Embryonic facial prominence (tissue), 1 donor: ENCODE data around the gene BUD31.
"Not testable (repeated sequence)": the region's sequence is repeated elsewhere in the genome, so short reads cannot be mapped to it uniquely, and the experiment has no call there.

ENCODE experiments used
- DNase-seq: peaks from one replicate; pipeline ENCODE4 v3.0.0-alpha.2; 2016; ENCODE audit errors: extremely low spot score

BUD31 gene

DNA sequence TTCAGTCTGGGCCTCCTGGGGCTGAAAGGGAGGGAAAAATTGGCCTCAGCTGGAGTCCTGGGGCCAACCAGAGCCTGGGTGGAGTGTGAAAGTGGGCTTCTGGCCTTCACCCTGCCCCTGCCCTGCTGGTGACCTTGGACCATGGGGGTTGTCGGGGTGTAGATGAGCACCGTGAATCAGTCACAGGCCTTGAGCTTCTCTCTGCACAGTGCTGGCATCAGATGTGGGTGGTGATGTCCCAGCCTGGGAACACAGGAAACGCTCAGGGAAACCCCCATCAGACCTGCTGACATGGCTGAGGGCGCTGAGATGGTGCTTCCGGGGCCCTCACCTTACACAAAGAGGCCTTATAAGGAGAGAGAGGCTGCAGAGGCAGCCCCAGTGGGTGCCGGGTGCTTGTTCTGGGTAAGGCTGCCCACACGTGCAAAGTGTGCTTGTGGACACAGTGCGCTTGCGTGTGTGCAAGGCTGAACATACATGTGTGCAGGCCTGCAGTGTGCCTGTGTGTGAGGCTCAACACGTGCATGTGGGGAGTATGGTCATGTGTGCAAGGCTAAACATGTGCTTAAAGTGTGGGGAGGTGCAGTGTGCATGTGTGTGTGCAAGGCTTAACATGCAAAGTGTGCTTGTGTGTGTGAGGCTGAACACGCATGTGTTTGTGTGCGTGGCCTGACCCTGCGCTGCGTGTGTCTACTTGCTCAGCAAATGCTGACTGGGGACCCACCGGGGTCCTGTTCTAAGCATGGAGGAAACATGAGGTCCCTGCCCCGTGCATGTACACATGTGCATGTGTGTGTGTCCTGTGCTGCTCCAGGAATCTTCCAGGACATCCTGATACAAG lies 27.7 kb upstream of the BUD31 start:
- no peak for DNase-seq

DNA sequence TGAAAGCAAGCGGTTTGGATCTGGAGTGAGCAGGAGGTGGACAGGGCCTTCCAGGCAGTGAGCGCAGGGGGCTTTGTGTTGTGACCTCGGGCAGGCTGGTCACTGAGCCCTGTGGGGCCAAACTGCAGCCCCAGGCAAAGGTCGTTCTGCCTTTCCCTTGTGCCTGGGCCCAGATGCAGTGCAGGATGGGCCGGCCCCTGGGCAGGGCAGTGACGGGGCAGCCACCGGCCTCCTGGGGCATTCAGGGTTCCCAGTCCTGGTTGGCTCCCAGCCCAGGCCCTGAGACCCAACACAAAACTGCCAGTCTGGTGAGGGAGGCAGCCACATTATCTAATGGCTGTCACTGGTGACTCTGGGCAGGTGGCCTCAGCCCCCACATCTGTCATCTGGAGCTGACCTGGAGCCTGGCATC lies 27.1 kb upstream of the BUD31 start:
- no peak for DNase-seq

- no peak for DNase-seq
Observed at GRCh38 chr7:99383203-99383602, 25.6 kb upstream of the BUD31 start.

DNA sequence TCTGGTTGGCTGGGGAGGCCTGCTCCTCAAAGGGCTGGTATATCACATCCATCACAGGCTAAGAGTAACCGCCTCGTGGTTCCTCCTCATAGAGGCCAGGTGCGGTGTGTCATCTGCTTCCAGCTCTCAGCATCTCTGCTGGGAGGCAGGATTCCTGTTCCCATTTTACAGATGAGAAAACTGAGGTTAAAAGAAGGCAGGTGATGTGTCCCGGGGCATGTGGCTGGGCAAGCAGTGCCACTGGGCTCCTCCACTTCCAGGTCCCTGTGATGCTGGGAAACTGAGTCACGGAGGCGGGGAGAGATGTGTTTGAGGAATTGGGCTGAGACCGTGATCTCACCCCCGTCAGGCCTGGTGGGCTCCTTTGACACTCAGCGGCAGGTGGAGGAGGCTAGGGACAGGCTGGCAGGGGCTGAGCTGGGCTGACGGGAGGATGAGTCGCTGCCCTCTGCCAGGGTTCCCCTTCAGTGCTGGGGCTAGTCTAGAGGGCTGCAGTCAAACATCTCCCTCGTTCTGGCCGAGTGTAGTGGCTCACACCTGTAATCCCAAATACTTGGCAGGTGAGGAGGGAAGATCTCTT lies 24.9 kb upstream of the BUD31 start:
- no peak for DNase-seq

GRCh38 chr7:99384523-99384922 lies 24.2 kb upstream of the BUD31 start:
- no peak for DNase-seq

DNA sequence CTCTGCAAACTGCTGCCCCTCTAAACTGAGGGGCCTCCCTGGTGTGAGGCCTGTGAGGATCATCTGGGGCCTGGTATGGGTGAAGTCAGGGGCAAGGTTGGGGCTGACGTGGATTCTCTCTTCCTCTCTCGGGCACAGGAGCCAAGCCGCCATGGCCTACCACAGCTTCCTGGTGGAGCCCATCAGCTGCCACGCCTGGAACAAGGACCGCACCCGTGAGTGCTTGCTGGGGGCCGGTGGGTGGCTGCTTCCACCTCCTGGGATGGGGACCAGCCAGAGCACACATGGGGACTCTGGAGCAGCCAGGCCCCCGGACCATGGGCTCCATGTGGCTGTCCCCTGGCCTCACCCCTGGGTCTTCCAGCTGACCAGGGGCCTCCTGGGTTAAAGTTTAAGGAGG lies 23.2 kb upstream of the BUD31 start:
- no peak for DNase-seq

- no peak for DNase-seq
Observed at GRCh38 chr7:99386584-99387238, 22.1 kb upstream of the BUD31 start.

- not testable (repeated sequence) for DNase-seq
Observed at GRCh38 chr7:99387239-99387635, 21.5 kb upstream of the BUD31 start.

DNA sequence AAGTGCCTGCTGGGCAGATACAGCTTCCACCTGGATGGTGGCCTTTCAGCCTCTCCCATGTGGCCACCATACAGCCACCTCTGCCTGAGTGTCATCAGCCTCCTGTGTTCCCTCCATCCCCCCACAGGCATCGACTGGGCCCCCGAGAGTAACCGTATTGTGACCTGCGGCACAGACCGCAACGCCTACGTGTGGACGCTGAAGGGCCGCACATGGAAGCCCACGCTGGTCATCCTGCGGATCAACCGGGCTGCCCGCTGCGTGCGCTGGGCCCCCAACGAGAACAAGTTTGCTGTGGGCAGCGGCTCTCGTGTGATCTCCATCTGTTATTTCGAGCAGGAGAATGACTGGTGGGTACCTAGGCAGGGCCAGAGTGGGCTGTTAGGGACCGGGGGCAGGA lies 20.9 kb upstream of the BUD31 start:
- DNase-seq: no peak

DNA sequence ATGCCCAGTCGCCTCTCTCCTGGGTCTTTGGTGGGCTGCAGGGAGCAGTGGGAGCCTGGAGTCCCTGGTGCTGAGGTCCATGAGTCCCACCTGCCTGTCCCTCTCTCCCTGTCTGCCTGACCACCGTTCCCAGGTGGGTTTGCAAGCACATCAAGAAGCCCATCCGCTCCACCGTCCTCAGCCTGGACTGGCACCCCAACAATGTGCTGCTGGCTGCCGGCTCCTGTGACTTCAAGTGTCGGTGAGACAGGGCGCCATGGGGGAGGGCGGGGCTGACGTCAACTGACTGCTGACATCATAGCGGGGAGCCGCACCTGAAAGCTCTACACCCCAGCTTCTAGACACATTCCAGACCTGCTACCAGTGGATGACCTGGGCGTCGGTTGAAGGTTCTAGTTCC lies 19.0 kb upstream of the BUD31 start:
- no peak for DNase-seq

DNA sequence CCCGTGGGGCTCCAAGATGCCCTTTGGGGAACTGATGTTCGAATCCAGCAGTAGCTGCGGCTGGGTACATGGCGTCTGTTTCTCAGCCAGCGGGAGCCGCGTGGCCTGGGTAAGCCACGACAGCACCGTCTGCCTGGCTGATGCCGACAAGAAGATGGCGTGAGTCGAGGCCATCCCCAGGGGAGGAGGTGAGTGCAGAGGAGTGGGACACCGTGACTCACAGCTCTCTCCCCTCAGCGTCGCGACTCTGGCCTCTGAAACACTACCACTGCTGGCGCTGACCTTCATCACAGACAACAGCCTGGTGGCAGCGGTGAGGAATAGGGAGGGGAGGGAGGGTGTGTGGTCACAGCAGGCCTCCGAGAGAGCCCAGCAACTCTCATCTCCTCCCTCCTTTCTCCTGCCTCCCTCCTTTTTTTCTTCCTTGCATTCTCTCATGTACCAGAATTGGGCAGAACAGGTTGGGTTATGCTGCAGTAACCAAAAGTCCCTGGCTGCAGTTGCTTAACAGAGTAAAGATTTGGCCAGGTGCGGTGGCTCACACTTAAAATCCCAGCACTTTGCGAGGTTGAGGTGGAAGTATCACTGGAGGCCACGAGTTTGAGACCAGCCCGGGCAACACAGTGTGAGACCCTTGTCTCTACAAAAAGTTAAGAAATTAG lies 17.7 kb upstream of the BUD31 start:
- DNase-seq: no peak

GRCh38 chr7:99392046-99392445 lies 16.7 kb upstream of the BUD31 start:
- no peak for DNase-seq

DNA sequence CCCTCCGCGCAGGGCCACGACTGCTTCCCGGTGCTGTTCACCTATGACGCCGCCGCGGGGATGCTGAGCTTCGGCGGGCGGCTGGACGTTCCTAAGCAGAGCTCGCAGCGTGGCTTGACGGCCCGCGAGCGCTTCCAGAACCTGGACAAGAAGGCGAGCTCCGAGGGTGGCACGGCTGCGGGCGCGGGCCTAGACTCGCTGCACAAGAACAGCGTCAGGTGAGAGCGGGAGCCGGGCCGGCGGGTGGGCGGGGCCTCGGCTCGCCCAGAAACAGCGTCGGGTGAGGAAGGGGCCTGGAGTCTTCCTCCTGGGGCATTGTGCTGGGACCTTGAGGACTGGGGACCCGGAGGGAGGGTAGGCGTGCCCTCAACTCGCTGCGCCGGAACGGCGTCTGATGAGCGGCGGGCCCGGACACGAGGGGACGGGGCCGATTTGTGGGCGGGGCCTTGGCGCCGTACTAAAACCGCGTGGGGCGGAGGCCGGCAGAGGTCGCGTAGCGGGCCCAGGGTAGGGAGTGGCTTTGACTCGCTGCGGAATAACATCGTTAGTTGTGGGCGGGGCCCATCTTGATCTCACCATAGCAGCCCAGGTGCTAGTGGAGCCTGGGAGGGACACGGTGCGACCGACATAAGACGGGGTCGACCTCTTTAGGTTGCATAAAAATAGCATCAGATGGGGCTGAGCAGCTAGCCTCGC lies 16.0 kb upstream of the BUD31 start:
- DNase-seq: no peak

DNA sequence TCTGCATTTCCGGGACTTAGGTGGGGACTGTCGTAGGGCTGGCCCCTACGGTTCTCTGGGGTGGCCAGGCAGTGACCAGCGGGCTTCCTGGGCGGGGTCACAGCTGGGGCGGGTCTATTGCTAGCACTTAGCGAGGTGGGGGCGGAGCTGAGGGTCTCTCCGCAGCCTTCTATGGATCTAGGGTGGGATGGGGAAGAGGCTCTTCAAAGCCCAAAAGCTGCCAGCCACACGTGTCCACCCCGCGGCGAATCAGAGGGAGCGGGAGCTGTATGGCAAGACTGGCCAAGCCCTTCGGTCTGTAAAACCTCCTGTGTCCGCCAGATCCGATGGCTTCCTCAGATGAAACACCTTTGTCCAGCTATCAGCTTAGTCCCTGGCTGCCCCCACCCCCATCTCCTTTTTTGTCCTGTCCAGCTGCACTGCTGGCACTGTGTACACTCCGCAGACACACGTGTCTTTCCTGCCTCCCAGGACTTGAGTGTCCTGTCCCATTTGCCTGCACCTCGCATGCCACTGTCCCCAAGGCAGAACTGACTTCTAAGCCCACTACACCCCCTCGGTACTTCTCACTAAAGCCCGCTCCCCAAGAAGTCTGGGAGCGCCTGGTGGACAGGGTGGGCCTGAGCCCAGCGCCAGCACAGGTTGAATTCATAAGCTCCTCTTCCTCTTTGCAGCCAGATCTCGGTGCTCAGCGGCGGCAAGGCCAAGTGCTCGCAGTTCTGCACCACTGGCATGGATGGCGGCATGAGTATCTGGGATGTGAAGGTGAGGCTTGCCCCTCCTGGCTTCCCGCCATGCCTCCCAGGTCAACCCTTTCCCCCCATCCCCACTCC lies 15.2 kb upstream of the BUD31 start:
- DNase-seq: no peak

- DNase-seq: no peak
Observed at GRCh38 chr7:99394188-99394502, 14.6 kb upstream of the BUD31 start.

- DNase-seq: no peak
Observed at GRCh38 chr7:99395616-99396327, 13.0 kb upstream of the BUD31 start.

DNA sequence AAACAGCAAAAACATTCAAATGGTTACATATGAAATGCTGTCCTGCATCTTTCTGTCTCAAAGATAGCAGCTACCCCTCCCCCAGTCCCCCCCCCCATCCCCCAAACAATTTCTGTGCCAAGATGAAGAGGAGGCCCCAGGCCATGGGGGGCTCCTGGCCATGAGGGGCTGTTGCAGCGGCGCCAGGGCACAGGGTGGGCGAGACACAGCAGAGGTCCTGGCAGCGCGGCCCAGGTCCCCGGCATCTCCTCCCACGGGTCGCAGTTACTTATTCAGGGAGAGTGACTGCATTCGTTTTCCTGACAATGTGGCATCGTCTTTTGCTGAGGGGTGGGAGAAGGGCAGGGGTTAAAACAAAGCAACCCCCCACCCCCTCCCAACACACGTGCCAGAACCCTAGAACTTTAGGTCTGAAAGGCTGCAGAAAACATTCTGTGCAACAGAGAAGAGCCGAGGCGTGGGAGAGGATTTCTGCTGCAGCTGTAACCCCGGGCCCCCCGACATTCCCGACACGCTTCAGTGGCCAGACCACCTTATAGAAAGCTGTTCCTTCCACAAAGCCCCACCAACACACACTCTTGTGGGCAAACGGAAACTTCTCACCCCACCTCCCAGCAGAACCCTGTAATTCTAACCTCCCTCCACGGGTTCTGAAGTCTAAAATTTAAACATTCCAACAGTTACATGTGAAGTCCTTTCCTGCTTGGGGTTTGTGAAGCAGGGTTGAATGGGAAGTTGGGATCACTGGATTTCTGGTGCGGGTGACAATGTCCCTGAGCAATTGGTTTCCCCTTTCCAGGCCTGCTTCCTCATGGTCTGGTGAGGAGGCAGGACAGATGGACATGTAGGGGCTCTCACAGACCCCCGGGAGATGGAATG lies 12.1 kb upstream of the BUD31 start:
- DNase-seq: no peak

DNA sequence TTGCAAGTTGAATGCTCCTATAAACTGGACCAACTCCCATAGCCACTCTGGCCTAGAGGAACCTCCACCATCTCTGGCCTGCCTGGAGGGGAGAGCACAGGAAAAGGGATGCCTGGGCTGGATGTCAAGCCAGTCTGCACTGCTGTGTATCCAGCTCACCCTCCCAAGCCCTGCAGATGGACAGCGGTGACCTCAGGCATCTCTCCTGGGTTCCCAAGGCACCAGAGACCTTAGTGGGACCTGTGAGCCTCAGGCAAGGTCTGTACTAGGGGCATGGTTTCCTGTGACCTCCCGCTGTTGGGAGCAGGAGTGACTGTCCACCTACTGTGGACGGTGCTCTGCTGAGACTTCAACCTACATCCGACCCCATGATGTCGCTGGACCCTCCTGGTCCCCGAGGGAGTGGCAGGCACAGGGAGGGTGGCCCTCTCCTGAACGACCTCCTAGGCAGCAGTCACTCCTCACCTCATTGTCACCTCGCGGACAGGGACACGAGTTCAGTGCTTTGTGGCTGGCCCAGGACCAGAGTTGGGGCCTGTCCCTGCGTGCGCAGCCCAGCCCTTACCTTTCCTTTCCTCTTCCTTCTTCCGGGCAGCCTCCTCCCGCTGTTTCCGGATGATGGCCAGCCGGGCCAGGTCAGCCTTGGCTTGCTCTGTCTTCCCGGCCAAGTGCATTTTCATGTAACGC lies 11.3 kb upstream of the BUD31 start:
- DNase-seq: no peak

DNA sequence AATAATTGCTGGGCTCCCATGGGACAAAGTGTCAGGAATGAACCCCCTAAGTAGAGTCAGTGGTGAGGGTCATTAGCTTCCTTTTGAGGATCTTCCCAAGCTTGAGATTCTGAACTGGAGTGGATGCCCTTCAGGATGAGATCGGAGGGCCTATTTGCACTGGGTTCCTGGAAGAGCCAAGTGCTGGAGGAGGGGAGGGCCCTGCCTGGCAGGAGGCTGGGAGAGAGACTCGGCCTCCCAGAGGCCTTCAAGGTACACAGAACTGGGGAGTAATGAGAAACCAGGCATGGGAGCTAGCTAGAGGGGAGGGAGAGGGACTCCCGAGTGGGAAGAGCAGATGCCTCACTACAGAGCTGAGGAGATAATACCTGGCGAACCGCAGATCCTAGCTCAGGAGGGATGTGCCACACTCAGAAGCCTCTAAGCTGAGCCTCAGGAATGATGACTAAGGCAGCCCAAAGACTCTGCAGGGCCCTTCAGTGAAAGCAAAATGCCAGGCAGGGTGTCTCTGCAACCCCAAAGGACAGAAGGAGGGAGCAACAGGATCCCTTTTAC lies 9.8 kb upstream of the BUD31 start:
- DNase-seq: no peak
